HepG2 (cell line): ENCODE results near the gene NAV2. TPM values are rescaled to one million over a fixed set of nuclear protein-coding genes. Genes with fewer than 3 reads are reported as not detected.

Experiments used
- ARNT ChIP-seq: fragments of 450-650 bp; IDR thresholded peaks from 2 replicates; pipeline ENCODE4 v1.6.1; 2017
- ERF ChIP-seq: IDR thresholded peaks from 2 replicates; pipeline ENCODE4 v1.6.1; 2018; ENCODE audit warnings: missing biosample characterization, missing genetic modification reagents
- FOXP1 ChIP-seq, 2 experiments: fragments of 450-650 bp in 1 of 2; IDR thresholded peaks; 2 replicates each; pipeline ENCODE4 v1.6.1; 2017 to 2018; ENCODE audit warnings: antibody characterized with exemption in 1 of 2
- GFI1 ChIP-seq: sonication (generic); formaldehyde crosslinking; IDR thresholded peaks from 2 replicates; pipeline ENCODE4 v1.5.0; 2020; ENCODE audit warnings: missing genetic modification reagents, mild to moderate bottlenecking, borderline replicate concordance
- HNRNPLL ChIP-seq: fragments of 200-400 bp; formaldehyde crosslinking; IDR thresholded peaks from 2 replicates; pipeline ENCODE4 v1.6.1; 2017; ENCODE audit warnings: mild to moderate bottlenecking, low read depth, low read length; ENCODE audit not compliant: poor library complexity, severe bottlenecking
- KDM5A ChIP-seq: fragments of 200-600 bp; sonication (generic); IDR thresholded peaks from 2 replicates; pipeline ENCODE4 v1.7.0; 2018; ENCODE audit warnings: antibody characterized with exemption, mild to moderate bottlenecking, low read length, borderline replicate concordance
- MEIS1 ChIP-seq: sonication (generic); formaldehyde crosslinking; IDR thresholded peaks from 2 replicates; pipeline ENCODE4 v1.9.0; 2021; ENCODE audit warnings: mild to moderate bottlenecking, missing genetic modification reagents, moderate library complexity, borderline replicate concordance
- RFX3 ChIP-seq: IDR thresholded peaks from 2 replicates; pipeline ENCODE4 v1.6.1; 2016; ENCODE audit warnings: missing biosample characterization, missing genetic modification reagents
- SRSF1 ChIP-seq: fragments of 200-400 bp; formaldehyde crosslinking; optimal IDR thresholded peaks from 2 replicates; pipeline ENCODE3; 2017; ENCODE audit warnings: mild to moderate bottlenecking, low read depth, low read length, moderate library complexity
- YY1 ChIP-seq: IDR thresholded peaks from 2 replicates; pipeline ENCODE4 v1.6.1; 2011; ENCODE audit warnings: low read length, low read depth, moderate library complexity, mild to moderate bottlenecking; ENCODE audit not compliant: insufficient read depth, insufficient replicate concordance
- ZBTB46 ChIP-seq: sonication (generic); formaldehyde crosslinking; IDR thresholded peaks from 2 replicates; pipeline ENCODE4 v1.4.0; 2020; ENCODE audit warnings: mild to moderate bottlenecking, missing genetic modification reagents, borderline replicate concordance
- ZEB1 ChIP-seq: IDR thresholded peaks from 2 replicates; pipeline ENCODE4 v1.6.1; 2012; ENCODE audit warnings: mild to moderate bottlenecking, low read depth, inconsistent platforms; ENCODE audit not compliant: insufficient replicate concordance
- ZNF205 ChIP-seq: IDR thresholded peaks from 2 replicates; pipeline ENCODE4 v1.6.1; 2018; ENCODE audit warnings: missing biosample characterization, missing genetic modification reagents
- ZNF441 ChIP-seq: sonication (generic); formaldehyde crosslinking; IDR thresholded peaks from 2 replicates; pipeline ENCODE4 v1.7.0; 2021; ENCODE audit warnings: missing genetic modification reagents, borderline replicate concordance
- ZNF503 ChIP-seq: sonication (generic); formaldehyde crosslinking; IDR thresholded peaks from 2 replicates; pipeline ENCODE4 v1.4.0; 2020; ENCODE audit warnings: missing genetic modification reagents
- ZNF570 ChIP-seq: sonication (generic); formaldehyde crosslinking; IDR thresholded peaks from 2 replicates; pipeline ENCODE4 v1.4.0; 2020; ENCODE audit warnings: mild to moderate bottlenecking, missing genetic modification reagents, borderline replicate concordance
- ZNF678 ChIP-seq: sonication (generic); formaldehyde crosslinking; IDR thresholded peaks from 2 replicates; pipeline ENCODE4 v1.4.0; 2020; ENCODE audit warnings: mild to moderate bottlenecking, missing genetic modification reagents
- ZNF782 ChIP-seq: sonication (generic); formaldehyde crosslinking; IDR thresholded peaks from 2 replicates; pipeline ENCODE4 v1.4.0; 2020; ENCODE audit warnings: missing genetic modification reagents, mild to moderate bottlenecking, borderline replicate concordance
- ZNF883 ChIP-seq: sonication (generic); formaldehyde crosslinking; IDR thresholded peaks from 2 replicates; pipeline ENCODE4 v1.5.1; 2020; ENCODE audit warnings: mild to moderate bottlenecking, missing genetic modification reagents; ENCODE audit errors: not compliant biosample characterization
- ZSCAN12 ChIP-seq: sonication (generic); formaldehyde crosslinking; IDR thresholded peaks from 2 replicates; pipeline ENCODE4 v1.9.0; 2021; ENCODE audit warnings: mild to moderate bottlenecking, missing genetic modification reagents
- polyA plus RNA-seq, 8 experiments: library from polyadenylated mRNA; depleted of rRNA in 3 of 8; stranded (reverse) in 7 of 8; unstranded in 1 of 8; fragments of >200 nt; fragmentation: Illumina TruSeq in 4 of 8; extraction: Trizol in 4 of 8; gene quantifications; 2 replicates each; pipeline versions ENCODE4 v1.2.1 to v1.2.3, GENCODE V29; 2011 to 2016; ENCODE audit warnings: low read depth in 4 of 8, missing spikeins in 1 of 8, mixed read lengths in 1 of 8; ENCODE audit not compliant: insufficient read depth in 1 of 8
- total RNA-seq, 5 experiments: library from RNA; depleted of rRNA; stranded (reverse); fragments of >200 nt; fragmentation: Illumina TruSeq; extraction: Trizol; gene quantifications; 2 replicates each; pipeline ENCODE4 v1.2.3, GENCODE V29; 2016; ENCODE audit warnings: low read depth in 1 of 5
- TF ChIP-seq, protein P1 (sequence below): IDR thresholded peaks from 2 replicates; pipeline ENCODE4 v1.6.1; 2018; ENCODE audit warnings: missing genetic modification reagents
- TF ChIP-seq, protein P2 (sequence below): sonication (generic); formaldehyde crosslinking; IDR thresholded peaks from 2 replicates; pipeline ENCODE4 v1.4.0; 2020; ENCODE audit warnings: mild to moderate bottlenecking, missing genetic modification reagents
- TF ChIP-seq, protein P3 (sequence below): sonication (generic); formaldehyde crosslinking; IDR thresholded peaks from 2 replicates; pipeline ENCODE4 v1.8.1; 2023; ENCODE audit warnings: mild to moderate bottlenecking, missing genetic modification reagents
- TF ChIP-seq, protein P4 (sequence below): sonication (generic); formaldehyde crosslinking; IDR thresholded peaks from 2 replicates; pipeline ENCODE4 v1.4.0; 2020; ENCODE audit warnings: low read depth, mild to moderate bottlenecking, missing genetic modification reagents

Gene NAV2
- total and polyA plus RNA-seq, 2 of the 13 experiments (the other 11 are each of a cell fraction or from before 2014, with no cell fraction given), result 9.3 to 34.6 TPM

DNA sequence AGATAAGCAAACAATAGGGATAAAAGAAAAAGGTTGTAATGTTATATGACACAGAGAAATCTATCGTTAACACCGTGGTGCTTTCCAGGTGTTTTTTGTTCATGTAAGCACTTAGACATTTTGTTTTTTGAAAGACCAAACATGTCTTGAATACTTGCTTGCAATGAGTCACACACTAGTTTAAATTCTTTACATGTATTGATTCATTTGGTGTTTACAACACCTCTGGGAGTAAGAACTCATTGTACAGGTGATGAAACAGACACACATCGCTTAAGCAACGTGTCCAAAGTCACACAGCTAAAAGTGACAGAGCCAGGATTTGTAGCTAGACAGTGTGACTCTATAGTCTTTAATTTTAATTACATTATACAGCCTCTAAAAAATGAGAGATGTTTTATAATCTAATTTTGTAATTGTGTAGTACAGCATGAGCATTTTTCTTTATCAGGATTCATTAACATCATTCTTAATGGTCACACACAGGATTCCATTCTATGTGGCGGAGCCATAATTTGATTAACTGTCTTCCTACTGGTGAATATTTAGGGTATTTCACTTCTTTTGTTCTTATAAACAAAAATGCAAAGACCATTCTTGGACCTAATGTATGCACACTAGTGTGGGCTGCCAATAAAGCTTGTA lies 298.8 kb downstream of the NAV2 start (continued):
- TF ChIP-seq ZNF503 (no peak), ZEB1 (peak; percentile 56), ZNF678 (no peak), GFI1 (peak; percentile 76; the same call in 1 of the 2 replicates), MEIS1 (CRISPR knock-in tag) (no peak), ZSCAN12 (CRISPR knock-in tag) (no peak), ZNF441 (CRISPR knock-in tag) (no peak), ZNF782 (CRISPR knock-in tag) (no peak), SRSF1 (no peak), ZNF570 (CRISPR knock-in tag) (no peak), ERF (CRISPR knock-in tag) (0 out of 2 replicates have a peak, but pooled peaks have one; percentile 28), KDM5A (no peak), RFX3 (CRISPR knock-in tag) (no peak), ZBTB46 (no peak), ZNF205 (CRISPR knock-in tag) (no peak), ARNT (no peak), HNRNPLL (no peak), ZNF883 (CRISPR knock-in tag) (no peak), FOXP1 (IDR thresholded peaks at IDR 0.05) (peak; percentile 94), FOXP1 (CRISPR knock-in tag; IDR thresholded peaks at IDR 0.05) (peak; percentile 99), YY1 (no peak)
- TF ChIP-seq, protein P1, sequence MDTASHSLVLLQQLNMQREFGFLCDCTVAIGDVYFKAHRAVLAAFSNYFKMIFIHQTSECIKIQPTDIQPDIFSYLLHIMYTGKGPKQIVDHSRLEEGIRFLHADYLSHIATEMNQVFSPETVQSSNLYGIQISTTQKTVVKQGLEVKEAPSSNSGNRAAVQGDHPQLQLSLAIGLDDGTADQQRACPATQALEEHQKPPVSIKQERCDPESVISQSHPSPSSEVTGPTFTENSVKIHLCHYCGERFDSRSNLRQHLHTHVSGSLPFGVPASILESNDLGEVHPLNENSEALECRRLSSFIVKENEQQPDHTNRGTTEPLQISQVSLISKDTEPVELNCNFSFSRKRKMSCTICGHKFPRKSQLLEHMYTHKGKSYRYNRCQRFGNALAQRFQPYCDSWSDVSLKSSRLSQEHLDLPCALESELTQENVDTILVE (CRISPR knock-in tag), result peak; percentile 17; the same call in 1 of the 2 replicates
- TF ChIP-seq, protein P2, sequence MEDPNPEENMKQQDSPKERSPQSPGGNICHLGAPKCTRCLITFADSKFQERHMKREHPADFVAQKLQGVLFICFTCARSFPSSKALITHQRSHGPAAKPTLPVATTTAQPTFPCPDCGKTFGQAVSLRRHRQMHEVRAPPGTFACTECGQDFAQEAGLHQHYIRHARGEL (CRISPR knock-in tag), result no peak
- TF ChIP-seq, protein P3, sequence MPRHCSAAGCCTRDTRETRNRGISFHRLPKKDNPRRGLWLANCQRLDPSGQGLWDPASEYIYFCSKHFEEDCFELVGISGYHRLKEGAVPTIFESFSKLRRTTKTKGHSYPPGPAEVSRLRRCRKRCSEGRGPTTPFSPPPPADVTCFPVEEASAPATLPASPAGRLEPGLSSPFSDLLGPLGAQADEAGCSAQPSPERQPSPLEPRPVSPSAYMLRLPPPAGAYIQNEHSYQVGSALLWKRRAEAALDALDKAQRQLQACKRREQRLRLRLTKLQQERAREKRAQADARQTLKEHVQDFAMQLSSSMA (CRISPR knock-in tag), result no peak
- TF ChIP-seq, protein P4, sequence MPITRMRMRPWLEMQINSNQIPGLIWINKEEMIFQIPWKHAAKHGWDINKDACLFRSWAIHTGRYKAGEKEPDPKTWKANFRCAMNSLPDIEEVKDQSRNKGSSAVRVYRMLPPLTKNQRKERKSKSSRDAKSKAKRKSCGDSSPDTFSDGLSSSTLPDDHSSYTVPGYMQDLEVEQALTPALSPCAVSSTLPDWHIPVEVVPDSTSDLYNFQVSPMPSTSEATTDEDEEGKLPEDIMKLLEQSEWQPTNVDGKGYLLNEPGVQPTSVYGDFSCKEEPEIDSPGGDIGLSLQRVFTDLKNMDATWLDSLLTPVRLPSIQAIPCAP (CRISPR knock-in tag), result no peak
